Gastroesophageal sphincter (tissue), 4 donors: Measurements from ENCODE around the gene DKKL1. TPM values are rescaled to one million over a fixed set of nuclear protein-coding genes. Genes with fewer than 3 reads are reported as not detected.
"Not testable (repeated sequence)": the region's sequence is repeated elsewhere in the genome, so short reads cannot be mapped to it uniquely, and the experiment has no call there.

Experiments used
- ATAC-seq: fragments of 150-250 bp; one replicate; pipeline ENCODE4 v1.9.1; 2016; ENCODE audit warnings: mild to moderate bottlenecking, moderate library complexity
- H3K27ac ChIP-seq, 4 donors: fragments of 200-600 bp; sonication (generic) in 3 of 4; 1 replicate in 3 of 4; 2 replicates in 1 of 4; pipeline ENCODE4 v1.5.1; 2016 to 2019
- H3K27me3 ChIP-seq: fragments of 200-600 bp; sonication (generic); one replicate; pipeline ENCODE4 v1.5.1; 2019
- H3K36me3 ChIP-seq, 2 donors: fragments of 200-600 bp; sonication (generic); one replicate each; pipeline ENCODE4 v1.5.1; 2019; ENCODE audit warnings: control low read depth in 1 of 2
- H3K4me1 ChIP-seq, 3 donors: fragments of 200-600 bp; sonication (generic); 1 replicate in 2 of 3; 2 replicates in 1 of 3; pipeline ENCODE4 v1.5.1; 2016 to 2019; ENCODE audit warnings: control low read depth in 2 of 3
- H3K4me3 ChIP-seq, 2 donors: fragments of 200-600 bp; sonication (generic); one replicate each; pipeline ENCODE4 v1.5.1; 2019; ENCODE audit warnings: mild to moderate bottlenecking in 1 of 2, moderate library complexity in 1 of 2
- H3K9me3 ChIP-seq, 3 donors: fragments of 200-600 bp; sonication (generic); one replicate each; pipeline ENCODE4 v1.5.1; 2017 to 2019; ENCODE audit warnings: control low read depth in 2 of 3
- CTCF ChIP-seq, 4 experiments: fragments of 200-600 bp in 2 of 4; fragments of 450-650 bp in 2 of 4; sonication (generic) in 1 of 4; IDR thresholded peaks; one replicate each; pipeline ENCODE4 v1.5.1; 2017 to 2019; ENCODE audit warnings: antibody characterized with exemption in 4 of 4, mild to moderate bottlenecking in 2 of 4, moderate library complexity in 2 of 4
- EP300 ChIP-seq: sonication (generic); formaldehyde crosslinking; IDR thresholded peaks from one replicate; pipeline ENCODE4 v1.6.1; 2017; ENCODE audit warnings: antibody characterized with exemption, mild to moderate bottlenecking
- POLR2A ChIP-seq, 2 donors: fragments of 450-650 bp; IDR thresholded peaks; one replicate each; pipeline ENCODE4 v1.6.1; 2017; ENCODE audit warnings: antibody characterized with exemption in 2 of 2, mild to moderate bottlenecking in 2 of 2, moderate library complexity in 1 of 2
- POLR2AphosphoS5 ChIP-seq: sonication (generic); formaldehyde crosslinking; IDR thresholded peaks from one replicate; pipeline ENCODE4 v1.6.1; 2017; ENCODE audit warnings: antibody characterized with exemption
- WGBS, 2 donors: methylation state at CpG; one replicate each; pipeline ENCODE4 v1.1.5; 2018; ENCODE audit warnings: low coverage in 1 of 2; 5-methylcytosine and 5-hydroxymethylcytosine counted together
- total RNA-seq, 4 donors: library from RNA; depleted of rRNA; stranded (reverse); fragments of >200 nt; gene quantifications; one replicate each; pipeline ENCODE4 v1.1.0, GENCODE V29; 2016

Gene DKKL1
- total RNA-seq, 4 donors from 2014 or later: not detected

GRCh38 chr19:49326165-49326704, 37.4 kb upstream of the DKKL1 start:
- no peaks in the 10 kb centered on the region for H3K27me3 ChIP-seq
- H3K9me3 ChIP-seq: peaks cover 0 to 7% (median 0%) of the 10 kb centered on the region in 3 donors
- peaks cover 0 to 34% of the 10 kb centered on the region in 2 donors for H3K36me3 ChIP-seq
- TF ChIP-seq POLR2A (IDR thresholded peaks at IDR 0.05) (no peak), POLR2AphosphoS5 (no peak), CTCF (IDR thresholded peaks at IDR 0.05) (no peak), EP300 (no peak)
- ATAC-seq: no peak
- 89 to 90% methylated on average over 3 of the region's 3 CpGs for WGBS, 2 donors
- H3K27ac ChIP-seq: no peak overlapping the region
- no peaks in the 10 kb centered on the region for H3K4me1 ChIP-seq
- no peak overlapping the region for H3K4me3 ChIP-seq

GRCh38 chr19:49327878-49328544, 35.7 kb upstream of the DKKL1 start:
- TF ChIP-seq POLR2AphosphoS5: no peak
- peak in 3 of 4 experiments; percentile 50 to 70 (median 60) for TF ChIP-seq CTCF (IDR thresholded peaks at IDR 0.05)
- no peak for TF ChIP-seq EP300
- TF ChIP-seq POLR2A (IDR thresholded peaks at IDR 0.05): no peak
- Histone ChIP-seq H3K27ac (no peak overlapping the region), H3K36me3 (peaks cover 0 to 31% of the 10 kb centered on the region in 2 donors), H3K4me1 (no peaks in the 10 kb centered on the region), H3K27me3 (no peaks in the 10 kb centered on the region), H3K9me3 (peaks cover 0 to under 1% (median 0%) of the 10 kb centered on the region in 3 donors), H3K4me3 (no peak overlapping the region)
- no peak for ATAC-seq
- WGBS, 2 donors: 29 to 63% methylated on average over 1 to 2 of the region's 2 CpGs

- WGBS, 2 donors: 91 to 93% methylated on average over 2 of the region's 2 CpGs
- Histone ChIP-seq H3K4me1 (no peaks in the 10 kb centered on the region), H3K36me3 (peaks cover 0 to 27% of the 10 kb centered on the region in 2 donors), H3K9me3 (no peaks in the 10 kb centered on the region), H3K27me3 (no peaks in the 10 kb centered on the region), H3K4me3 (no peak overlapping the region), H3K27ac (no peak overlapping the region)
- TF ChIP-seq POLR2A (IDR thresholded peaks at IDR 0.05): no peak
- no peak for TF ChIP-seq EP300
- no peak for TF ChIP-seq POLR2AphosphoS5
- TF ChIP-seq CTCF (IDR thresholded peaks at IDR 0.05): no peak
- no peak for ATAC-seq
Observed at GRCh38 chr19:49328741-49329140, 34.9 kb upstream of the DKKL1 start.

GRCh38 chr19:49331187-49331586, 32.5 kb upstream of the DKKL1 start:
- not testable (repeated sequence) for H3K4me3 ChIP-seq, H3K4me1 ChIP-seq, H3K27me3 ChIP-seq, H3K27ac ChIP-seq, ATAC-seq, H3K9me3 ChIP-seq
- peaks cover 0 to 27% of the 10 kb centered on the region in 2 donors for H3K36me3 ChIP-seq
- WGBS, 2 donors: 93 to 100% methylated on average over 1 to 4 of the region's 4 CpGs

- no peaks in the 10 kb centered on the region for H3K9me3 ChIP-seq
- no peaks in the 10 kb centered on the region for H3K4me1 ChIP-seq
- H3K36me3 ChIP-seq: peaks cover 0 to 27% of the 10 kb centered on the region in 2 donors
- TF ChIP-seq POLR2A (IDR thresholded peaks at IDR 0.05): no peak
- TF ChIP-seq CTCF (IDR thresholded peaks at IDR 0.05): no peak
- no peak for TF ChIP-seq EP300
- no peak for TF ChIP-seq POLR2AphosphoS5
- no peaks in the 10 kb centered on the region for H3K27me3 ChIP-seq
- no peak overlapping the region for H3K27ac ChIP-seq
- peak; percentile 49 for ATAC-seq
- no peak overlapping the region for H3K4me3 ChIP-seq
- 68 to 100% methylated on average over 1 to 2 of the region's 2 CpGs for WGBS, 2 donors
Observed at GRCh38 chr19:49331616-49332055, 32.0 kb upstream of the DKKL1 start.

GRCh38 chr19:49332691-49333417, 30.8 kb upstream of the DKKL1 start:
- H3K27me3 ChIP-seq, ATAC-seq, H3K4me1 ChIP-seq, H3K27ac ChIP-seq, H3K4me3 ChIP-seq, H3K9me3 ChIP-seq: not testable (repeated sequence)
- 91 to 92% methylated on average over 7 to 11 of the region's 13 CpGs for WGBS, 2 donors
- peaks cover 0 to 27% of the 10 kb centered on the region in 2 donors for H3K36me3 ChIP-seq
